Middle frontal gyrus (tissue), 1 donor: ENCODE measurements around the gene ZPR1.
"Not testable (repeated sequence)": the region's sequence is repeated elsewhere in the genome, so short reads cannot be mapped to it uniquely, and the experiment has no call there.

Experiments
- DNase-seq: peaks from one replicate; pipeline ENCODE4 v3.0.0-alpha.2; 2015; ENCODE audit warnings: low spot score; ENCODE audit errors: extremely low spot score

Gene ZPR1, protein sequence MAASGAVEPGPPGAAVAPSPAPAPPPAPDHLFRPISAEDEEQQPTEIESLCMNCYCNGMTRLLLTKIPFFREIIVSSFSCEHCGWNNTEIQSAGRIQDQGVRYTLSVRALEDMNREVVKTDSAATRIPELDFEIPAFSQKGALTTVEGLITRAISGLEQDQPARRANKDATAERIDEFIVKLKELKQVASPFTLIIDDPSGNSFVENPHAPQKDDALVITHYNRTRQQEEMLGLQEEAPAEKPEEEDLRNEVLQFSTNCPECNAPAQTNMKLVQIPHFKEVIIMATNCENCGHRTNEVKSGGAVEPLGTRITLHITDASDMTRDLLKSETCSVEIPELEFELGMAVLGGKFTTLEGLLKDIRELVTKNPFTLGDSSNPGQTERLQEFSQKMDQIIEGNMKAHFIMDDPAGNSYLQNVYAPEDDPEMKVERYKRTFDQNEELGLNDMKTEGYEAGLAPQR

DNA sequence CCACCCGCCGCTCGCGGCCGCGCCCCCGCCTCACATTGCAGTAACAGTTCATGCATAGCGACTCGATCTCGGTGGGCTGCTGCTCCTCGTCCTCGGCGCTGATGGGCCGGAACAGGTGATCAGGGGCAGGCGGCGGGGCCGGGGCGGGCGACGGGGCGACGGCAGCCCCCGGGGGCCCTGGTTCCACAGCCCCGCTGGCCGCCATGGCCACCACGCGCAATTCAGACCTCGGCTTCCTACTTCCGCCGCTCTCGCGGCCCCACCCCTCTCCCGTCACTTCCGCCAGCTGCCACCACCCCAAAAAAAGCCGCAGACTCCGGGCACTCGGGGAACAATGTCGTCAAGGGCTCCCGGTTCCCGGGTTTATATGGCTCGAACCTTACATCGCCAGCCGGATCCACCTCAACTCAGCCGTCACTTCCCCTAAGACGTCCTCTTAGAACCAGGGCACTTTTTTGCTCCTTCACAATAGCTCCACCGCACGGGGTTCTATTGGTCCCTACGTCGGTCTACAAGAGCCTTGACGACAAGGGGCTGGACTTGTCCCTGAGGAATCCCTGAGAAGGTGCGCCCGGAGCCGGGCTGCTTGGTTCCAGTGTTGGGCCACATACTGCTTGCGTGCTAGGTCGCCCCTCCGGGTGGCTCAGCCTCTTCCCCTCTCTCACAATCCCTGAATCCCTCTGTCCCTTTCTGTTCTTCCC lies at the start of gene ZPR1:
ZPR1 (minus strand) TSS at position 238 of the 701 bp plus-strand sequence; CDS start at position 205, 33 bp downstream.
- peak; percentile 65 for DNase-seq

DNA sequence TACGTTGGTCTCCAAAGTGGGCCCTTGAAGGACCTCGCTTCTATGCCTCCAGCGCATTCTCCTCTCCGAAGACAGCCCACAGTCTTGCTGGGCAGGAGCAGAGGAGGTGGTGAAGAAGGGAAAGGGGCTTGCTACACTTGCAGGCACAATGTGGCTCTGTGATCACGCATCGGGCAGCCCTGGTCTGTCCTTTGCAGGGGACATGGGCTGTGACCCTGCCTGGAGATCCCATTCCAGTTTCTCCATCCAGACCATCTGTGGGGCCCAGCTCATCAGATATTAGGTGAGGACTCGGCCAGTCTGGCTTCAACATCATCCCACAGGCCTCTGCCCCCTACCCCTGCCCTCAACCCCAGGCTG lies 48.8 kb upstream of the ZPR1 start:
- DNase-seq = no peak

DNA sequence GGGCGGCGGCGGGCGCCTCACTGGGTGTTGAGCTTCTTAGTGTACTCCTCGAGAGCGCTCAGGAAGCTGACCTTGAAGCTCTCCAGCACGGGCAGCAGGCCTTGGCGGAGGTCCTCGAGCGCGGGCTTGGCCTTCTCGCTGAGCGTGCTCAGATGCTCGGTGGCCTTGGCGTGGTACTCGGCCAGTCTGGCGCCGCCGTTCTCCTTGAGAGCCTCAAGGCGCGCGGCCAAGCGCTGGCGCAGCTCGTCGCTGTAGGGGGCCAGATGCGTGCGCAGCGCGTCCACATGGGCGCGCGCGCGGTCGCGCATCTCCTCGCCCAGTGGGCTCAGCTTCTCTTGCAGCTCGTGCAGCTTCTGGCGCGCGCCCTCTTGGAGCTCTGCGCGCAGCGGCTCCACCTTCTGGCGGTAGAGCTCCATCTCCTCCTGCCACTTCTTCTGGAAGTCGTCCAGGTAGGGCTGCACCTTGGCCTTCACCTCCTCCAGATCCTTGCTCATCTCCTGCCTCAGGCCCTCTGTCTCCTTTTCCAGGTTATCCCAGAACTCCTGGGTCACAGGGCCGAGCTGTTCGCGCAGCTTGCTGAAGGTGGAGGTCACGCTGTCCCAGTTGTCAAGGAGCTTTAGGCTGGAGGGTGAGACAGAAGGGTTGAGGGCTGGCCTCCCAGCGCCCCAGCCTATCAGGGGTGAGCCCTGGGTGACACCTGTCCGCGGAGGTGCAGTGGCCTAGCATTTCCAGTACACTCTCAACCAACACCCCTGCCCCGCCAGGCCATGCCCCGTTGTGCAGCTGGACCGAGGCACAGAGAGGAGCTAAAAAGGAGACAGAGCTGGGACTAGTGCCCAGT lies 48.2 kb upstream of the ZPR1 start:
- peak; percentile 86 for DNase-seq

DNA sequence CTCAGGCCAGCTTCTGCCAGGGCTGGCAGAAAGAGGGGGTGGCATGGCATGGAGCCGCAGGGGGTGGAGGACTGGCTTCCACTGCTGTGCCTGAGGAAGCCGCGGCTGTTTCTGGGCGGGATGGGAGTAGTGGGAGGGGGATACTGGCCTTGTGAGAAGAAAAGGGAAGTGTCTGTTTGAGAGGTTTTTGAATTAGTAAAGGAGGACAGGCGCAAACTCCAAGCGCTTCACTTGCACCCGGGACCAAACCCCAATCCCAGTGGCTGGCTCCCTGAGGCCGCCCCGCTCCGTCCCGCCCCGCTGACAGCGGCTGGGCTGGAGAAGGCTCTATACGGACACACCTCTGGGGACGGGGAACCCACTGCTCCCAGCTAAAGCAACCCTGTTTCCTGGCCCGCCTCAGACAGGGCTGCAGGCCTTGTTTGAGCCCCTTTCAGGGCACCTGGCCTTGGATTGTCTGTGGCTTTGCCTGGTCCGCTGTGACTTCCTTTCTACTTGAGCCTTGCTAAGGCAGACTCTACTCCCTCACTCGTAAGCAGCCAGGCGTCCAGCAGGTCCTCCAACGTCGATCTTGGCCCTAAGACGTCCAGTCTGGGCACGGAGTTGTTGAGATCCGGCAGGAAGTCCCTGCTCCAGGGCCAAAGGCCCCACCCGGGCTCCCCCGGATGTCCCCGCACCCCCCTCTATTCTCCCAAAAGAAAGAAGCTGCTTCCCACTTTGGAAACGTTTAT lies 47.4 kb upstream of the ZPR1 start:
- DNase-seq = no peak

DNA sequence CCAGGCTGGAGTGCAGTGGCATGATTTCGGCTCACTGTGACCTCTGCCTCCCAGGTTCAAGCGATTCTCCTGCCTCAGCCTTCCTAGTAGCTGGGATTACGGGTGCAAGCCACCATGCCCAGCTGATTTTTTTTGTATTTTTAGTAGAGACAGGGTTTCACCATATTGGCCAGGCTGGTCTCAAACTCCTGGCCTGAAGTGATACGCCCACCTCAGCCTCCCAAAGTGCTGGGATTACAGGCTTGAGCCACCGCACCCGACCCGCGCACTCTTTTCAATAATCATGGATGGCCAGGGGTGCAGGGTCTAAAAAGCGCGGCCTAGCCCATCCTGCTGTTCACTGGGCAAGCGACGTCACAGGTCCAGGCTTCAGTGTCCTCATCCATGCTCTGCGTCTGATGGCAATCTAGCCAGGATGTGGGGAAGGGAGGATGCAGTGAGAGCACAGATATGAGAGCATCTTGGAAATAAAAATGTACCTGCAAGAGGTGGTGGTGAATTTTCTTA lies 46.8 kb upstream of the ZPR1 start:
- not testable (repeated sequence) for DNase-seq

DNA sequence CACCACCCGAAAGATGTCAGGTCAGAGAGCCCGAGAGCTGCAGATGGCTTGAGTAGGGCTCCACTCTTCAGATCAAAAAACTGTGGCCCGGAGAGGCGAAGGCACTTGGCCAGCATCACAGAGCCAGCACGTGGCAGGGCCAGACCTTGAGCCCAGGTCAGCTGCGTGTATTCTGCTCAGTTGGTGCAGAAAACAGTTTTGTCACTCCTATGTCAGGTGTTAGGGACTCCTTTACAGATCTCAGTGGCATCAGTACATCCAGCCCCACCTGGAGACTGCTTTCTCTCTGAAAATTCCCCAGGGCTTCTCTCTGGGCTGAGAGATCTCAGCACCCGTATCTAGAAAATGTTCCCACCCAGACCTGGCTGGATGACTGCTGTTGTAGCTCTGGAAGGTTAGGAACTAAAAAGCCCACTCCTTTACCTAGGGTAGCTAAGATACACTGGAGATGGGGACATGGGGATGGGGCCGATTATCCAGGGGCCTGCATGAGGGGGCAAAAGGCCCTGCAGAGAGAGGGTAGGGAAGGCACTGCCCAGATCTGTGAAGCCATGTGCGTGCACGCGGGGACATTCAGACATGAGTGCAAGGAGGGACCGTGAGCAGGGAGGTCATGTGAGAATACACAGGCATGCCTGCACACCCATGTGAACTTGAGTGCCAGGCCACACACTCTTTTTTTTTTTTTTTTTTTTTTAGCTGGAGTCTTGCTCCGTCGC lies 46.2 kb upstream of the ZPR1 start:
- no peak for DNase-seq

DNA sequence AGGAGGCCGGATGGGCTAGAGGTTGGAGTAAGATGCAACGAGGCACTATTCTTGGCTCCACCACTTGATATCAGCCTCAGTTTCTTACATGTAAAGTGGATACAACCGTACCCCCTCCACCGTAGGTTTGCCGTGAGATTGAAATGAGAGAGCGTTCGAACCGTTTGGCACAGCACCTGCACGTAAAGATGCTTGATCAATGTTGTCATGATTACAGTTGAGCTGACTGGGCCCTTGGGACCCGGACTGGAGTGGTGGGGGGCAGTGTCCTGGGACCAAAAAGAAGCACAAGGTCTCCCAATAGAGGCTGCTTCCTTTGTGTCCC lies 45.6 kb upstream of the ZPR1 start:
- DNase-seq = no peak

DNA sequence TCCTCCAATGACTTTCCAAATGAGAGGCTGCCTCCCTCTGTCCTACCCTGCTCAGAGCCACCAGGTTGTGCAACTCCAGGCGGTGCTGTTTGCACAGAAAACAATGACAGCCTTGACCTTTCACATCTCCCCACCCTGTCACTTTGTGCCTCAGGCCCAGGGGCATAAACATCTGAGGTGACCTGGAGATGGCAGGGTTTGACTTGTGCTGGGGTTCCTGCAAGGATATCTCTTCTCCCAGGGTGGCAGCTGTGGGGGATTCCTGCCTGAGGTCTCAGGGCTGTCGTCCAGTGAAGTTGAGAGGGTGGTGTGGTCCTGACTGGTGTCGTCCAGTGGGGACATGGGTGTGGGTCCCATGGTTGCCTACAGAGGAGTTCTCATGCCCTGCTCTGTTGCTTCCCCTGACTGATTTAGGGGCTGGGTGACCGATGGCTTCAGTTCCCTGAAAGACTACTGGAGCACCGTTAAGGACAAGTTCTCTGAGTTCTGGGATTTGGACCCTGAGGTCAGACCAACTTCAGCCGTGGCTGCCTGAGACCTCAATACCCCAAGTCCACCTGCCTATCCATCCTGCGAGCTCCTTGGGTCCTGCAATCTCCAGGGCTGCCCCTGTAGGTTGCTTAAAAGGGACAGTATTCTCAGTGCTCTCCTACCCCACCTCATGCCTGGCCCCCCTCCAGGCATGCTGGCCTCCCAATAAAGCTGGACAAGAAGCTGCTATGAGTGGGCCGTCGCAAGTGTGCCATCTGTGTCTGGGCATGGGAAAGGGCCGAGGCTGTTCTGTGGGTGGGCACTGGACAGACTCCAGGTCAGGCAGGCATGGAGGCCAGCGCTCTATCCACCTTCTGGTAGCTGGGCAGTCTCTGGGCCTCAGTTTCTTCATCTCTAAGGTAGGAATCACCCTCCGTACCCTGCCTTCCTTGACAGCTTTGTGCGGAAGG lies 44.8 kb upstream of the ZPR1 start:
- DNase-seq = no peak

DNA sequence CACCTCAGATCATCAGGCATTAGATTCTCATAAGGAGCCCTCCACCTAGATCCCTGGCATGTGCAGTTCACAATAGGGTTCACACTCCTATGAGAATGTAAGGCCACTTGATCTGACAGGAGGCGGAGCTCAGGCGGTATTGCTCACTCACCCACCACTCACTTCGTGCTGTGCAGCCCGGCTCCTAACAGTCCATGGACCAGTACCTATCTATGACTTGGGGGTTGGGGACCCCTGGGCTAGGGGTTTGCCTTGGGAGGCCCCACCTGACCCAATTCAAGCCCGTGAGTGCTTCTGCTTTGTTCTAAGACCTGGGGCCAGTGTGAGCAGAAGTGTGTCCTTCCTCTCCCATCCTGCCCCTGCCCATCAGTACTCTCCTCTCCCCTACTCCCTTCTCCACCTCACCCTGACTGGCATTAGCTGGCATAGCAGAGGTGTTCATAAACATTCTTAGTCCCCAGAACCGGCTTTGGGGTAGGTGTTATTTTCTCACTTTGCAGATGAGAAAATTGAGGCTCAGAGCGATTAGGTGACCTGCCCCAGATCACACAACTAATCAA lies 44.0 kb upstream of the ZPR1 start:
- no peak for DNase-seq

DNA sequence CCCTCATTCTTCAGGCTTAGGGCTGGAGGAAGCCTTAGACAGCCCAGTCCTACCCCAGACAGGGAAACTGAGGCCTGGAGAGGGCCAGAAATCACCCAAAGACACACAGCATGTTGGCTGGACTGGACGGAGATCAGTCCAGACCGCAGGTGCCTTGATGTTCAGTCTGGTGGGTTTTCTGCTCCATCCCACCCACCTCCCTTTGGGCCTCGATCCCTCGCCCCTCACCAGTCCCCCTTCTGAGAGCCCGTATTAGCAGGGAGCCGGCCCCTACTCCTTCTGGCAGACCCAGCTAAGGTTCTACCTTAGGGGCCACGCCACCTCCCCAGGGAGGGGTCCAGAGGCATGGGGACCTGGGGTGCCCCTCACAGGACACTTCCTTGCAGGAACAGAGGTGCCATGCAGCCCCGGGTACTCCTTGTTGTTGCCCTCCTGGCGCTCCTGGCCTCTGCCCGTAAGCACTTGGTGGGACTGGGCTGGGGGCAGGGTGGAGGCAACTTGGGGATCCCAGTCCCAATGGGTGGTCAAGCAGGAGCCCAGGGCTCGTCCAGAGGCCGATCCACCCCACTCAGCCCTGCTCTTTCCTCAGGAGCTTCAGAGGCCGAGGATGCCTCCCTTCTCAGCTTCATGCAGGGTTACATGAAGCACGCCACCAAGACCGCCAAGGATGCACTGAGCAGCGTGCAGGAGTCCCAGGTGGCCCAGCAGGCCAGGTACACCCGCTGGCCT lies 42.5 kb upstream of the ZPR1 start:
- DNase-seq = no peak

DNA sequence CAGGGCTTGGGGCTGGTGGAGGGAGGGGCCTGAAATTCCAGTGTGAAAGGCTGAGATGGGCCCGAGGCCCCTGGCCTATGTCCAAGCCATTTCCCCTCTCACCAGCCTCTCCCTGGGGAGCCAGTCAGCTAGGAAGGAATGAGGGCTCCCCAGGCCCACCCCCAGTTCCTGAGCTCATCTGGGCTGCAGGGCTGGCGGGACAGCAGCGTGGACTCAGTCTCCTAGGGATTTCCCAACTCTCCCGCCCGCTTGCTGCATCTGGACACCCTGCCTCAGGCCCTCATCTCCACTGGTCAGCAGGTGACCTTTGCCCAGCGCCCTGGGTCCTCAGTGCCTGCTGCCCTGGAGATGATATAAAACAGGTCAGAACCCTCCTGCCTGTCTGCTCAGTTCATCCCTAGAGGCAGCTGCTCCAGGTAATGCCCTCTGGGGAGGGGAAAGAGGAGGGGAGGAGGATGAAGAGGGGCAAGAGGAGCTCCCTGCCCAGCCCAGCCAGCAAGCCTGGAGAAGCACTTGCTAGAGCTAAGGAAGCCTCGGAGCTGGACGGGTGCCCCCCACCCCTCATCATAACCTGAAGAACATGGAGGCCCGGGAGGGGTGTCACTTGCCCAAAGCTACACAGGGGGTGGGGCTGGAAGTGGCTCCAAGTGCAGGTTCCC lies 41.8 kb upstream of the ZPR1 start, which contains the start of gene APOC3:
APOC3 (plus strand) TSS at position 383 of the 659 bp plus-strand sequence. CDS start 676 bp downstream, outside the sequence.
- DNase-seq = no peak

DNA sequence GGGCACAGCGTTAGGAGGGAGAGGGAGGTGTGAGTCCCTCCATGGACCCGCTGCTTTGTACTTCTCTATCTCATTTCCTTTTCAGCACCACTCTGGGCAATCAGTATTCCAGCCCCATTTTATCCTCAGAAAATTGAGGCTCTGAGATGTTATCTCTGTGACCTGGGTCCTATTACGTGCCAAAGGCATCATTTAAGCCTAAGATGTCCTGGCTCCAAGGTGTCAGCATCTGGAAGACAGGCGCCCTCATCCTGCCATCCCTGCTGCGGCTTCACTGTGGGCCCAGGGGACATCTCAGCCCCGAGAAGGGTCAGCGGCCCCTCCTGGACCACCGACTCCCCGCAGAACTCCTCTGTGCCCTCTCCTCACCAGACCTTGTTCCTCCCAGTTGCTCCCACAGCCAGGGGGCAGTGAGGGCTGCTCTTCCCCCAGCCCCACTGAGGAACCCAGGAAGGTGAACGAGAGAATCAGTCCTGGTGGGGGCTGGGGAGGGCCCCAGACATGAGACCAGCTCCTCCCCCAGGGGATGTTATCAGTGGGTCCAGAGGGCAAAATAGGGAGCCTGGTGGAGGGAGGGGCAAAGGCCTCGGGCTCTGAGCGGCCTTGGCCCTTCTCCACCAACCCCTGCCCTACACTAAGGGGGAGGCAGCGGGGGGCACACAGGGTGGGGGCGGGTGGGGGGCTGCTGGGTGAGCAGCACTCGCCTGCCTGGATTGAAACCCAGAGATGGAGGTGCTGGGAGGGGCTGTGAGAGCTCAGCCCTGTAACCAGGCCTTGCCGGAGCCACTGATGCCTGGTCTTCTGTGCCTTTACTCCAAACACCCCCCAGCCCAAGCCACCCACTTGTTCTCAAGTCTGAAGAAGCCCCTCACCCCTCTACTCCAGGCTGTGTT lies 41.1 kb upstream of the ZPR1 start:
- DNase-seq = no peak

DNA sequence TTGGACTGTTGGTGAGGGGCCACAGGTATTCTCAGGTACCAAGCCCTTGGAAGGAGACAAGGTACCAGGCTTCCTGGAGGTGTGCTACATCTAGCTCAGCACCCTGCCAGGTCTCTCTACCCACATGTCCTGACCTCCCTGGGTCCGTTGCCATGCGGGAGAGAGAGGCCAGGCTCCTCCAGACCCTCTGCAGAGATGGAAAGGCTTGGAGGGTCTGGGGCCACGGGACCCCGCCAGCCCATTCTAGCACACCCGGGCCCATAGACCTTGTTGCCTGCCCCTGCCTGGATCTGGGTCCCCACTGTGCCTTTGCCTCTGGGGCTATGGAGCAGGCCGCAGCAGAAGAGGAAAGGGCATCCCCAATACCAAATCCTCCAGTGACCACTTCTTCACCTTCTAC lies 39.6 kb upstream of the ZPR1 start:
- DNase-seq = no peak

DNA sequence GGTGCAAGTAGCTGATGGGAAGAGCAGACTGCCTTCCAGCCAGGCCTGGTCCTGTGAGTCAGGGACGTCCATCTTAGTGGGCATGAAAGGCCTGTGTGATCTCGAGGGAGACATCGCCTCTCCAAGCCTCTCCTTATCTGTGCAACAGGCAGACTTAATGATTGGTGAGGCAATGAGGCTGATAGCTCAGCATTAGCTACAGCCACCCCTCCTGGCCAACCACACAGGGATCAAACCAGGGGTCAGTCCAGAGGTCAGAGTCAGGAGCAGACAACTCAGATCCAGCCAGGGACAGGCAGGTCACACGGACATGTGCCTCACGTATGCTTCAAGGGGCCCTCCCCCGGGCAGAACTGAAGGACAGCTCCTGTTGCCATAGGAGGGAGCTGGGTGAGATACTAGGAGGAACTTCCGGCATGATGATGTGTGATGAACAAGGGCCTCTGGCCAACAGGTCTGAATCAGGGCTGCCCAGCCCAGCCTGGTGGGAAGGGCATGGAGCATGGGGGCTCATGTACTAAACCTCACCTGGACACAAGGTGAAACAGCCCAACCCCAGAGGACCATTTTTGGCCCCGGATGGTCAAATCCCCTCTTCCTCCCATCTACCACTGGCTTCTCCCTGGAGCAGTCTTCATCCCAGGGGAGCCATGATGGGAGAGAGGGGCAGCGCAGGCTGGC lies 39.1 kb upstream of the ZPR1 start:
- no peak for DNase-seq

DNA sequence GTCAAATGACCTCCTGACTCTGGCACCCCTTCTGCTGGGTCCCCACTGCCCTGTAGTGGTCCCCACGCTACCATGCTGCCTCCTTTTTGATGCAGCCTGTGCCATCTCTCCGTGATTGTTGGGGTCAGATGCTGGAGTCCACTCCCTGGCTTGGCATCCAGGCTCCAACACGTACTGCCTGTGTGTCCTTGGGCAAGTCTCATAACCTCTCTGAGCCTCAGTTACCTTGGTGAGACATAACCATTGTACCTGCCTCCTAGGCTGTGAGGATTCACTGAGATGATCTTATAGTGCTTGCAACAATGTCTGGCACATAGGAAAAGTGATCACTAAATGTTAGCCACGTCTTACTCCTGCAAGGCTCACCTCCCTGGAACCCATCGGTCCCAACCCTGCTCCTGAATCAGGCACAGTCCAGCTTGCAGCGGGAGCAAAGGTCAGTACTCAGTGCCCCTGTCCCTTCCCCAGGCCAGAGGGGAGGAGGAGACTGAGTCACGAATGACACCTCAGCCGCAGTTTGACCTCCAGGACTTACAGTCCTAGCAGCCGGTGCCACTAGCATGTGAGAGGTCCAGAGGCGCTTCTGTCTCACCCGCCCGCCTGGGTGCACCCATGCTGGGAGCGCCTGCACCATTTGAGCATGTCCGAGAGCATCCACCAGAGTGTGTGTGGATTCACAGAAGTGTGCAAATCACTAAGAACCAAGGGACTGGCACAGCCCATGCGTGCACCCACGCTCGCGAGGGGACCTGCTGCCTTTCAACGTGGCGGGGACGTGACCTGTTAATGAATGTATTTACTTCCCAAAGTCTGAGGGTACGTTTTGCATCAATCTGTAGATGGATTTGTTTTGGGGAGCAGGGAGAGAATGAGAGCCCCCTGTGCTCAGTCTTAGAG lies 38.3 kb upstream of the ZPR1 start:
- no peak for DNase-seq
